Measurements from ENCODE around the gene RNF138.

Gene RNF138

DNA sequence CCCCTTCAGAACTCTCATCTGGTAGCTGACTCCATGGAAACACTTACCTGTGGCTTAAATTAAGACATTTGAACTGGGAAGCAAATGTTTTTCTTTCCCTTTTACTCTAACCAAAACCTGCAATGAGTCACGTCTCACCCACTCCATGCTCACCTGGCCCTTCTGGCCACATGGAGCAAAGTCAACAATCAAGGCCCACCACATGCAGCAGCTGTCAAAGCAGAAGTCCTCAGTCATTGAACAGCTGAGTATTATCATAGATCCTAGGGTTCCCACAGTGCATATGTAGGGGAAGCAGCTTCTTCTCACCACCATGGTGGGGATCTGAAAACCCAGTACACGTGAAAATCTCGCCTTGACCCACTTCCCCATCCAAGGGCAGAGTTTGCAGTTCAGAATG, 85.9 kb downstream of the RNF138 start:
- ChIA-PET POLR2A (no interaction called here), CTCF (no interaction called here)
- Histone ChIP-seq H3K4me1 (ENCODE audit: control extremely low read depth in 1 of 4, control insufficient read depth in 4 of 4, insufficient read depth in 4 of 4, low read length in 3 of 4) (no peaks in the 10 kb centered on the region), H3K27me3 (replicated peaks in 2 of 5; ENCODE audit: control insufficient read depth in 4 of 5, insufficient read depth in 5 of 5, low read length in 4 of 5) (peaks cover 0 to 2% (median 0%) of the 10 kb centered on the region in 5 experiments), H3K4me3 (ENCODE audit: control insufficient read depth in 1 of 7, extremely low read depth in 1 of 7, insufficient read depth in 4 of 7, low read depth in 2 of 7, low read length in 6 of 7) (no peak overlapping the region), H3K36me3 (ENCODE audit: control insufficient read depth in 4 of 4, insufficient read depth in 4 of 4, low read length in 3 of 4) (no peaks in the 10 kb centered on the region), H3K27ac (ENCODE audit: insufficient read depth in 1 of 2, low read depth in 1 of 2, low read length in 2 of 2, poor library complexity in 1 of 2, severe bottlenecking in 2 of 2) (no peak overlapping the region), H3K9me3 (ENCODE audit: control extremely low read depth in 1 of 5, control insufficient read depth in 4 of 5, insufficient read depth in 2 of 5, low read depth in 1 of 5, low read length in 4 of 5) (no peaks in the 10 kb centered on the region)
- DNase-seq = no peak
- 95% methylated on average over 3 of the region's 3 CpGs for WGBS (ENCODE audit: insufficient coverage)
